Activated CD8-positive, alpha-beta memory T cell treated with anti-CD3 and anti-CD28 coated beads, Interleukin-2, amount 50 U/mL, for 24 hours (primary cell): Measurements from ENCODE around the gene NKAIN2.
"Not testable (repeated sequence)": the region's sequence is repeated elsewhere in the genome, so short reads cannot be mapped to it uniquely, and the experiment has no call there.

Experiments
- DNase-seq: peaks from one replicate; pipeline ENCODE4 v3.0.0-alpha.2; 2020; ENCODE audit errors: extremely low read depth

NKAIN2 gene

GRCh38 chr6:124203101-124203811 lies 399.6 kb downstream of the NKAIN2 start:
- DNase-seq: no peak

- DNase-seq: no peak
Measured at GRCh38 chr6:124203812-124204167, 400.1 kb downstream of the NKAIN2 start.

GRCh38 chr6:124205921-124206320 lies 402.3 kb downstream of the NKAIN2 start:
- DNase-seq: no peak

- no peak for DNase-seq
Measured at GRCh38 chr6:124223611-124224345, 420.1 kb downstream of the NKAIN2 start.

- DNase-seq: no peak
Measured at GRCh38 chr6:124226396-124226795, 422.7 kb downstream of the NKAIN2 start.

GRCh38 chr6:124233221-124233620 lies 429.6 kb downstream of the NKAIN2 start:
- no peak for DNase-seq

- no peak for DNase-seq
Measured at GRCh38 chr6:124234801-124235200, 431.1 kb downstream of the NKAIN2 start.

GRCh38 chr6:124237911-124238310 lies 434.2 kb downstream of the NKAIN2 start:
- DNase-seq: no peak

- not testable (repeated sequence) for DNase-seq
Measured at GRCh38 chr6:124238408-124238807, 434.7 kb downstream of the NKAIN2 start.

- DNase-seq: no peak
Measured at GRCh38 chr6:124254941-124255685, 451.4 kb downstream of the NKAIN2 start.

GRCh38 chr6:124260337-124260736 lies 456.7 kb downstream of the NKAIN2 start:
- DNase-seq: no peak

- no peak for DNase-seq
Measured at GRCh38 chr6:124269733-124270132, 466.1 kb downstream of the NKAIN2 start.

- DNase-seq: no peak
Measured at GRCh38 chr6:124273701-124274100, 470.0 kb downstream of the NKAIN2 start.

GRCh38 chr6:124282541-124282940 lies 478.9 kb downstream of the NKAIN2 start:
- no peak for DNase-seq

GRCh38 chr6:124283486-124283885 lies 479.8 kb downstream of the NKAIN2 start:
- no peak for DNase-seq

- no peak for DNase-seq
Measured at GRCh38 chr6:124285146-124285545, 481.5 kb downstream of the NKAIN2 start.

GRCh38 chr6:124294574-124295200 lies 491.0 kb downstream of the NKAIN2 start:
- no peak for DNase-seq

GRCh38 chr6:124297507-124297906 lies 493.8 kb downstream of the NKAIN2 start:
- no peak for DNase-seq

GRCh38 chr6:124298730-124299129 lies 495.1 kb downstream of the NKAIN2 start:
- no peak for DNase-seq

GRCh38 chr6:124300907-124301306 lies 497.2 kb downstream of the NKAIN2 start:
- DNase-seq: not testable (repeated sequence)

- no peak for DNase-seq
Measured at GRCh38 chr6:124303971-124304370, 500.3 kb downstream of the NKAIN2 start.

- DNase-seq: no peak
Measured at GRCh38 chr6:124310139-124310538, 506.5 kb downstream of the NKAIN2 start.
